OCI-LY1 (cell line): ENCODE results near the gene CCDC57.

Experiments used
- H2AFZ ChIP-seq: fragments of 200-600 bp; sonication (generic), shearing (Covaris generic); 2 replicates; pipeline ENCODE4 v1.6.0; 2014; ENCODE audit warnings: antibody characterized with exemption, mild to moderate bottlenecking, low read length
- H3F3A ChIP-seq: fragments of 200-600 bp; sonication (generic), shearing (Covaris generic); 2 replicates; pipeline ENCODE4 v1.6.0; 2014; ENCODE audit warnings: mild to moderate bottlenecking, antibody characterized with exemption, low read length, moderate library complexity; ENCODE audit not compliant: insufficient read depth
- H3K27ac ChIP-seq: fragments of 200-600 bp; sonication (generic); 2 replicates; pipeline ENCODE4 v1.5.1; 2014; ENCODE audit warnings: low read length, mixed run types, mild to moderate bottlenecking, low read depth; ENCODE audit not compliant: poor library complexity, severe bottlenecking
- H3K27me3 ChIP-seq: fragments of 200-600 bp; sonication (generic); 2 replicates; pipeline ENCODE4 v1.6.0; 2014; ENCODE audit warnings: antibody characterized with exemption, mild to moderate bottlenecking, low read length, moderate library complexity; ENCODE audit not compliant: insufficient read depth
- H3K36me3 ChIP-seq: fragments of 200-600 bp; sonication (generic); 2 replicates; pipeline ENCODE4 v1.6.1; 2014; ENCODE audit warnings: mild to moderate bottlenecking, antibody characterized with exemption, low read length, moderate library complexity, mixed read lengths; ENCODE audit not compliant: insufficient read depth
- H3K4me1 ChIP-seq: fragments of 200-600 bp; sonication (generic); 2 replicates; pipeline ENCODE4 v1.5.1; 2014; ENCODE audit warnings: mild to moderate bottlenecking, low read length, moderate library complexity; ENCODE audit not compliant: insufficient read depth, severe bottlenecking
- H3K4me2 ChIP-seq: fragments of 200-600 bp; sonication (generic), shearing (Covaris generic); 2 replicates; pipeline ENCODE4 v1.6.1; 2014; ENCODE audit warnings: low read length
- H3K4me3 ChIP-seq: fragments of 200-600 bp; sonication (generic); 2 replicates; pipeline ENCODE4 v1.5.1; 2014; ENCODE audit warnings: low read length, low read depth, mild to moderate bottlenecking, mixed read lengths; ENCODE audit not compliant: poor library complexity, severe bottlenecking
- H3K79me2 ChIP-seq: fragments of 200-600 bp; shearing (Covaris generic); 2 replicates; pipeline ENCODE4 v1.6.1; 2016; ENCODE audit warnings: mixed run types, low read length, mixed read lengths; ENCODE audit not compliant: insufficient read depth
- H3K9ac ChIP-seq: fragments of 200-600 bp; sonication (generic), shearing (Covaris generic); 2 replicates; pipeline ENCODE4 v1.6.1; 2014; ENCODE audit warnings: mild to moderate bottlenecking, low read length, mixed read lengths
- H3K9me2 ChIP-seq: fragments of 200-600 bp; sonication (generic), shearing (Covaris generic); 2 replicates; pipeline ENCODE4 v1.6.1; 2014; ENCODE audit warnings: low read depth, mild to moderate bottlenecking, low read length, mixed read lengths
- H3K9me3 ChIP-seq: fragments of 200-600 bp; shearing (Covaris generic); 2 replicates; pipeline ENCODE4 v1.6.1; 2014; ENCODE audit warnings: low read length, mixed read lengths
- H4K20me1 ChIP-seq: fragments of 200-600 bp; sonication (generic), shearing (Covaris generic); 2 replicates; pipeline ENCODE4 v1.6.0; 2016; ENCODE audit warnings: mild to moderate bottlenecking, low read length; ENCODE audit not compliant: insufficient read depth
- EZH2 ChIP-seq: fragments of 200-600 bp; sonication (generic), shearing (Covaris generic); IDR thresholded peaks from 2 replicates; pipeline ENCODE4 v1.8.0; 2017; ENCODE audit warnings: borderline replicate concordance, mixed run types, mild to moderate bottlenecking, antibody characterized with exemption, low read length, moderate library complexity, mixed read lengths
- TF ChIP-seq, protein P1 (sequence below): fragments of 200-600 bp; sonication (generic), shearing (Covaris generic); IDR thresholded peaks from 2 replicates; pipeline ENCODE4 v1.5.1; 2017; ENCODE audit warnings: mild to moderate bottlenecking, antibody characterized with exemption, low read length, moderate library complexity, mixed read lengths

CCDC57 gene

DNA sequence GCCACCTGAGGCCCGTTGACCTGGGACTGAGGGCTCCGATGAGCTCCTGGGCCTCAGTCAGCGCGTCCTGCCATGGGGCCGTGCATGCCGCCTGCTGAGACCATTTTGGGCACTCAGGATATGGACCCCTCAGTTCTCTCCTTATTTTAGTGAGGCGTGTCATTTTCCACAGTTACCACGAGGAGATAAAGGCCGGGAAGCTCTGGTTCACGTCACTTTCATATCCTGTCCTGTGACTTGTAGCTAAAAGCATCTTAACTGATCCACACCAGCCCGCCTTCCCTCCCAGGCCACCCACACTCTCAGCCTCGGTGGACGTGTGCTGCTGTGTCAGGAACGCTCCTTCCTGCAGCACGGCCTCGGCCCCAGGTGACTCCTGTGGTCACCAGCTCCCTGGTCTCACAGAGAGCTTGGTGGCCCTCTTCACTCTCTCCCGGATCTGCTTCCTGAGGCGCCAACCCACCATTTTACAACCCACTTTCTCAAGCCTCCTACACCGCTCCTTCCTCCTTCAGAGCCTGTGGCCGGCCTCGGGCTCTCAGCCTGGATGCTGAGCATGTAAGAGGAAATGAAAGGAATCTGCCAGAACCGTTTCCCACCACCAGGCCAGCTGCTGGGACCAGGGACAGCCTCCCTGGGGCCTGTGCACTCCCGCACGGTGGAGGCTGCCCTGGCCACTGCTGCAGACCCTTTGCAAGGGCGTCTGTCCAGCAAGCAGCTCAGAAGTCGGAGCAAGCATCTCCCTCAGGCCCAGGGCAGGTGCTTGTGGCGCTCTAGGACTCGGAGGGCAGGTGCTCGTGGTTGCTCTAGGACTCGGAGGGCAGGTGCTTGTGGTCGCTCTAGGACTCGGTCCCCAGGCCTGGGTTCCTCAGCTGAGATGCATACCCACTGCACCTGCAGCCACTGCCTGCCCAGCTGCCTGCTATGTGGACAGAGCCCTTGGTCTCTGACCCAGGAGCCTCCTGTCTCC is 90.7 kb downstream of the CCDC57 start:
- H3K27me3 ChIP-seq: peaks cover 21% of the 10 kb centered on the region; the same call in 1 of the 2 replicates
- H3K79me2 ChIP-seq: no peaks in the 10 kb centered on the region
- H3K4me3 ChIP-seq: no peak overlapping the region
- peaks cover 4% of the 10 kb centered on the region for H3K4me1 ChIP-seq
- no peaks in the 10 kb centered on the region for H3F3A ChIP-seq
- no peak overlapping the region for H2AFZ ChIP-seq
- no peak overlapping the region for H3K27ac ChIP-seq
- H3K36me3 ChIP-seq: no peaks in the 10 kb centered on the region; the same call in 1 of the 2 replicates
- no peak overlapping the region for H3K4me2 ChIP-seq
- H3K9ac ChIP-seq: no peak overlapping the region
- H3K9me3 ChIP-seq: no peaks in the 10 kb centered on the region
- TF ChIP-seq EZH2: no peak
- TF ChIP-seq, protein P1, sequence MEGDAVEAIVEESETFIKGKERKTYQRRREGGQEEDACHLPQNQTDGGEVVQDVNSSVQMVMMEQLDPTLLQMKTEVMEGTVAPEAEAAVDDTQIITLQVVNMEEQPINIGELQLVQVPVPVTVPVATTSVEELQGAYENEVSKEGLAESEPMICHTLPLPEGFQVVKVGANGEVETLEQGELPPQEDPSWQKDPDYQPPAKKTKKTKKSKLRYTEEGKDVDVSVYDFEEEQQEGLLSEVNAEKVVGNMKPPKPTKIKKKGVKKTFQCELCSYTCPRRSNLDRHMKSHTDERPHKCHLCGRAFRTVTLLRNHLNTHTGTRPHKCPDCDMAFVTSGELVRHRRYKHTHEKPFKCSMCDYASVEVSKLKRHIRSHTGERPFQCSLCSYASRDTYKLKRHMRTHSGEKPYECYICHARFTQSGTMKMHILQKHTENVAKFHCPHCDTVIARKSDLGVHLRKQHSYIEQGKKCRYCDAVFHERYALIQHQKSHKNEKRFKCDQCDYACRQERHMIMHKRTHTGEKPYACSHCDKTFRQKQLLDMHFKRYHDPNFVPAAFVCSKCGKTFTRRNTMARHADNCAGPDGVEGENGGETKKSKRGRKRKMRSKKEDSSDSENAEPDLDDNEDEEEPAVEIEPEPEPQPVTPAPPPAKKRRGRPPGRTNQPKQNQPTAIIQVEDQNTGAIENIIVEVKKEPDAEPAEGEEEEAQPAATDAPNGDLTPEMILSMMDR: no peak
- H4K20me1 ChIP-seq: no peaks in the 10 kb centered on the region
- H3K9me2 ChIP-seq: no peaks in the 10 kb centered on the region

DNA sequence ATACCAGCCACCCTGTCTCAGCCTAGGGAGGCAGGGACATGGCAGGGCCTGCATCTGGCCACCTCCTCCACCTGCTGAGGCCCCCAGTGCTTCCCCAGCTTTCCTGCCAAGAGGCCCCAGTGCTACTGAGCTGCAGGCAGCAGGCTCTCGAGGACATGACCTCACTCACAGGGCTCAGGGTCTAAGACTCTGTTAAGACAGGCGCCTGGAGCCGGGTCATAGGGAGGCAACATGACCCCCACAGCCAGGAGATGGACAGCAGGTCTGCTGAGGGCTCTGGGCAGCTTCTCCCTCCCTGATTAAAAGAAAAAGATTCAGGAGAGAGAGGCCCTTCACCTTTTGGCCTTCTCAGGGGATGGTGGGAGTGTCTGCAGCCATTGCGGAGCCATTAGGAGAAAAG is 91.4 kb downstream of the CCDC57 start:
- Histone ChIP-seq H3K4me2 (no peak overlapping the region), H3K79me2 (no peaks in the 10 kb centered on the region), H3K9me2 (no peaks in the 10 kb centered on the region), H3K4me3 (no peak overlapping the region), H3F3A (no peaks in the 10 kb centered on the region), H3K4me1 (no peaks in the 10 kb centered on the region), H3K27ac (no peak overlapping the region), H3K27me3 (peaks cover 21% of the 10 kb centered on the region; the same call in 1 of the 2 replicates), H3K9me3 (no peaks in the 10 kb centered on the region), H3K36me3 (no peaks in the 10 kb centered on the region; the same call in 1 of the 2 replicates), H4K20me1 (no peaks in the 10 kb centered on the region), H3K9ac (no peak overlapping the region), H2AFZ (no peak overlapping the region)
- TF ChIP-seq, protein P1: no peak
- no peak for TF ChIP-seq EZH2

DNA sequence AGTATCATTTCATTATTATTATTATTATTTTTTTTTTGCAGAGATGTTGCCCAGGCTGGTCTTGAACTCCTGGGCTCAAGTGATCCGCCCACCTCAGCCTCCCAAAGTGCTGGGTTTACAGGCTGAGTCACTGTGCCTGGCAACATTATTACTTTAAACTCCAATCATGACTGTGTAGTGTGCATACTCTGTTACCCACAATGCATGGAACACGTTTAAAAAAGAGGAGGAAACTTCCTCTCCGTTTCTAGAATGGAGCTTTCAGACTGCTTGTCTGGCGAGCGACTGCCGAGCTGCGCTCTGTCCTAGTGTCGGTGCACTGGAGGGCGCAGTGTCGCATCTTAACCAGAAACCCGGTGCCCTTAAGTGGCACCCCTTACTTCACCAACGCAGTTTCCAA is 92.5 kb downstream of the CCDC57 start:
- Histone ChIP-seq H3K4me3 (no peak overlapping the region), H3K36me3 (no peaks in the 10 kb centered on the region; the same call in 1 of the 2 replicates), H3K9ac (no peak overlapping the region), H3K27me3 (peaks cover 21% of the 10 kb centered on the region; the same call in 1 of the 2 replicates), H3K79me2 (no peaks in the 10 kb centered on the region), H2AFZ (no peak overlapping the region), H3K9me3 (no peaks in the 10 kb centered on the region), H3K27ac (no peak overlapping the region), H4K20me1 (no peaks in the 10 kb centered on the region), H3K9me2 (no peaks in the 10 kb centered on the region), H3K4me2 (no peak overlapping the region), H3K4me1 (no peaks in the 10 kb centered on the region), H3F3A (no peaks in the 10 kb centered on the region)
- TF ChIP-seq, protein P1: no peak
- TF ChIP-seq EZH2: no peak
